HL-60 (cell line): ENCODE data around the gene BRINP3.

Experiments used
- DNase-seq, 2 experiments: peaks; one replicate each; pipeline ENCODE4 v3.0.0-alpha.2; 2010 to 2020; ENCODE audit warnings: low read depth in 1 of 2, low spot score in 1 of 2
- H3K27ac ChIP-seq: fragments of 250-450 bp; sonication (Bioruptor Pico); replicated peaks from 2 replicates; pipeline ENCODE4 v1.5.1; 2020; ENCODE audit warnings: mild to moderate bottlenecking, moderate library complexity
- H3K27me3 ChIP-seq: fragments of 250-450 bp; sonication (Bioruptor Pico); 2 replicates; pipeline ENCODE4 v1.5.1; 2021; ENCODE audit warnings: mild to moderate bottlenecking, moderate library complexity; ENCODE audit not compliant: insufficient read depth, poor library complexity, severe bottlenecking
- H3K4me3 ChIP-seq: replicated peaks from 2 replicates; pipeline ENCODE4 v1.5.1; 2011; ENCODE audit warnings: mild to moderate bottlenecking, control low read depth, low read length; ENCODE audit not compliant: insufficient read depth
- CTCF ChIP-seq: IDR thresholded peaks from one replicate; pipeline ENCODE4 v1.5.1; 2011; ENCODE audit warnings: low read length, control low read depth, inconsistent platforms; ENCODE audit not compliant: insufficient read depth
- GABPA ChIP-seq: IDR thresholded peaks from 2 replicates; pipeline ENCODE4 v1.6.1; 2012; ENCODE audit warnings: low read depth
- POLR2AphosphoS5 ChIP-seq: IDR thresholded peaks from 2 replicates; pipeline ENCODE4 v1.6.1; 2012; ENCODE audit warnings: low read depth
- REST ChIP-seq: IDR thresholded peaks from 2 replicates; pipeline ENCODE4 v1.6.1; 2012; ENCODE audit warnings: low read depth; ENCODE audit not compliant: insufficient replicate concordance
- SPI1 ChIP-seq: IDR thresholded peaks from 2 replicates; pipeline ENCODE4 v1.6.1; 2012; ENCODE audit warnings: low read depth, mild to moderate bottlenecking, borderline replicate concordance

The BRINP3 gene

GRCh38 chr1:190144650-190145049, 333.0 kb downstream of the BRINP3 start:
- Histone ChIP-seq H3K27me3 (no peaks in the 10 kb centered on the region), H3K27ac (no peak overlapping the region), H3K4me3 (no peak overlapping the region)
- no peak for TF ChIP-seq POLR2AphosphoS5
- TF ChIP-seq SPI1 = no peak
- no peak for DNase-seq

GRCh38 chr1:190140644-190141043, 337.0 kb downstream of the BRINP3 start:
- H3K4me3 ChIP-seq = no peak overlapping the region
- no peak for DNase-seq
- H3K27ac ChIP-seq = no peak overlapping the region
- no peaks in the 10 kb centered on the region for H3K27me3 ChIP-seq
- TF ChIP-seq SPI1 = no peak
- TF ChIP-seq GABPA = no peak
- no peak for TF ChIP-seq REST
- TF ChIP-seq CTCF = no peak
- TF ChIP-seq POLR2AphosphoS5 = no peak

- Histone ChIP-seq H3K27me3 (no peaks in the 10 kb centered on the region), H3K4me3 (no peak overlapping the region), H3K27ac (no peak overlapping the region)
- no peak for DNase-seq
- TF ChIP-seq REST = no peak
- no peak for TF ChIP-seq CTCF
- TF ChIP-seq GABPA = no peak
- TF ChIP-seq POLR2AphosphoS5 = no peak
- TF ChIP-seq SPI1 = no peak
Measured at GRCh38 chr1:190138702-190139101, 339.0 kb downstream of the BRINP3 start.

GRCh38 chr1:190138266-190138665, 339.4 kb downstream of the BRINP3 start:
- no peaks in the 10 kb centered on the region for H3K27me3 ChIP-seq
- no peak for DNase-seq
- TF ChIP-seq REST (no peak), CTCF (no peak), SPI1 (no peak), GABPA (no peak), POLR2AphosphoS5 (no peak)

More at GRCh38 chr1:190138266-190138665, 339.4 kb downstream of the BRINP3 start:
- Histone ChIP-seq H3K27ac (no peak overlapping the region), H3K4me3 (no peak overlapping the region)
